SK-N-SH (cell line): ENCODE data around the gene C6orf120. TPM values are rescaled to one million over a fixed set of nuclear protein-coding genes. Genes with fewer than 3 reads are reported as not detected.

Experiments used
- CTCF ChIA-PET: fragments of 300-600, 350-600 bp; formaldehyde crosslinking; extraction: SDS; loops from one replicate; lab custom pipeline; 2021; lab: Yijun Ruan, JAX
- POLR2A ChIA-PET: fragments of 350-600 bp; sonication (Branson Sonifier 250); formaldehyde crosslinking; extraction: SDS; loops from one replicate; lab custom pipeline; 2020; ENCODE audit warnings: antibody characterized with exemption, inconsistent platforms; lab: Yijun Ruan, JAX
- DNase-seq: peaks from one replicate; pipeline ENCODE4 v3.0.0; 2012
- H2AFZ ChIP-seq: fragments of 200-600 bp; sonication (generic); 2 replicates; pipeline ENCODE4 v1.8.1; 2016; ENCODE audit warnings: antibody characterized with exemption, mild to moderate bottlenecking, low read depth
- H3F3A ChIP-seq: fragments of 200-600 bp; sonication (generic); replicated peaks from 2 replicates; pipeline ENCODE3; 2016; ENCODE audit warnings: antibody characterized with exemption, mild to moderate bottlenecking; ENCODE audit not compliant: insufficient read depth
- H3K27ac ChIP-seq, 2 experiments: fragments of 200-500 bp in 1 of 2; fragments of 200-600 bp in 1 of 2; sonication (Bioruptor generic) in 1 of 2; sonication (generic), shearing (Covaris generic) in 1 of 2; 2 replicates each; pipeline versions ENCODE4 v1.5.1 to v1.6.1; 2014 to 2016; ENCODE audit warnings: low read depth in 2 of 2, inconsistent platforms in 1 of 2, low read length in 1 of 2, mild to moderate bottlenecking in 1 of 2, mixed read lengths in 1 of 2
- H3K27me3 ChIP-seq: fragments of 200-600 bp; sonication (generic), shearing (Covaris generic); 2 replicates; pipeline ENCODE4 v1.6.1; 2016; ENCODE audit warnings: mixed run types; ENCODE audit not compliant: insufficient read depth
- H3K36me3 ChIP-seq, 2 experiments: fragments of 200-500 bp in 1 of 2; fragments of 200-600 bp in 1 of 2; sonication (Bioruptor generic) in 1 of 2; sonication (generic) in 1 of 2; replicated peaks in 1 of 2; 2 replicates each; pipeline versions ENCODE3 to v1.5.1; 2014 to 2016; ENCODE audit warnings: low read length in 1 of 2, mild to moderate bottlenecking in 1 of 2; ENCODE audit not compliant: insufficient read depth in 2 of 2, control insufficient read depth in 1 of 2
- H3K4me1 ChIP-seq, 2 experiments: fragments of 200-500 bp in 1 of 2; fragments of 200-600 bp in 1 of 2; sonication (Bioruptor generic) in 1 of 2; sonication (generic), shearing (Covaris generic) in 1 of 2; 2 replicates each; pipeline versions ENCODE4 v1.5.1 to v1.6.1; 2014 to 2016; ENCODE audit warnings: low read depth in 1 of 2, low read length in 1 of 2, mixed run types in 1 of 2; ENCODE audit not compliant: insufficient read depth in 2 of 2, control insufficient read depth in 1 of 2
- H3K4me2 ChIP-seq: fragments of 200-600 bp; sonication (generic), shearing (Covaris generic); 2 replicates; pipeline ENCODE4 v1.6.1; 2017; ENCODE audit warnings: mixed run types
- H3K4me3 ChIP-seq, 2 experiments: fragments of 200-500 bp in 1 of 2; fragments of 200-600 bp in 1 of 2; sonication (Bioruptor generic) in 1 of 2; sonication (generic), shearing (Covaris generic) in 1 of 2; 2 replicates each; pipeline versions ENCODE4 v1.5.1 to v1.8.1; 2014 to 2016; ENCODE audit warnings: low read depth in 2 of 2, inconsistent platforms in 1 of 2, low read length in 1 of 2, mild to moderate bottlenecking in 1 of 2, mixed read lengths in 1 of 2, moderate library complexity in 1 of 2
- H3K79me2 ChIP-seq: fragments of 200-600 bp; sonication (generic); 2 replicates; pipeline ENCODE4 v1.8.1; 2017; ENCODE audit warnings: mild to moderate bottlenecking; ENCODE audit not compliant: insufficient read depth
- H3K9ac ChIP-seq: fragments of 200-600 bp; sonication (generic); 2 replicates; pipeline ENCODE4 v1.6.1; 2017; ENCODE audit warnings: mixed run types
- H3K9me2 ChIP-seq: fragments of 200-600 bp; sonication (generic); 2 replicates; pipeline ENCODE4 v1.6.1; 2017; ENCODE audit warnings: mixed run types
- H3K9me3 ChIP-seq: fragments of 200-600 bp; sonication (generic); 2 replicates; pipeline ENCODE4 v1.6.1; 2017; ENCODE audit warnings: mixed run types, mild to moderate bottlenecking, moderate library complexity
- H4K20me1 ChIP-seq: fragments of 200-600 bp; sonication (generic); 2 replicates; pipeline ENCODE4 v1.6.1; 2017; ENCODE audit warnings: mild to moderate bottlenecking, mixed run types; ENCODE audit not compliant: insufficient read depth
- ELF1 ChIP-seq: IDR thresholded peaks from 2 replicates; pipeline ENCODE4 v1.4.0; 2012
- EZH2phosphoT487 ChIP-seq: fragments of 200-600 bp; sonication (generic); IDR thresholded peaks from 2 replicates; pipeline ENCODE4 v1.6.1; 2017; ENCODE audit warnings: low read depth, mixed run types, mild to moderate bottlenecking, antibody characterized with exemption, moderate library complexity, borderline replicate concordance
- GABPA ChIP-seq: IDR thresholded peaks from 2 replicates; pipeline ENCODE4 v1.4.0; 2012; ENCODE audit warnings: low read depth, mild to moderate bottlenecking
- MEF2A ChIP-seq: IDR thresholded peaks from 2 replicates; pipeline ENCODE4 v1.4.0; 2012; ENCODE audit warnings: low read depth, borderline replicate concordance
- MXI1 ChIP-seq: IDR thresholded peaks from 2 replicates; pipeline ENCODE4 v1.6.1; 2012; ENCODE audit warnings: mild to moderate bottlenecking, low read depth, low read length, improper control_type of control experiment
- PBX3 ChIP-seq: IDR thresholded peaks from 2 replicates; pipeline ENCODE4; 2012
- RXRA ChIP-seq: IDR thresholded peaks from 2 replicates; pipeline ENCODE4 v1.4.0; 2012; ENCODE audit warnings: low read depth, mild to moderate bottlenecking, borderline replicate concordance
- SIN3A ChIP-seq: IDR thresholded peaks from 2 replicates; pipeline ENCODE4 v1.6.1; 2012; ENCODE audit warnings: low read depth, mild to moderate bottlenecking, low read length, moderate library complexity, borderline replicate concordance
- SMC3 ChIP-seq: IDR thresholded peaks from 2 replicates; pipeline ENCODE4 v1.6.1; 2012; ENCODE audit warnings: low read depth, low read length, improper control_type of control experiment
- TCF12 ChIP-seq: IDR thresholded peaks from 2 replicates; pipeline ENCODE4 v1.4.0; 2012
- USF1 ChIP-seq: IDR thresholded peaks from 2 replicates; pipeline ENCODE4 v1.4.0; 2012; ENCODE audit warnings: low read depth, borderline replicate concordance
- YY1 ChIP-seq: IDR thresholded peaks from 2 replicates; pipeline ENCODE4 v1.4.0; 2012; ENCODE audit warnings: low read depth, mild to moderate bottlenecking
- ZBTB33 ChIP-seq: IDR thresholded peaks from 2 replicates; pipeline ENCODE4 v1.4.0; 2012; ENCODE audit warnings: low read depth, borderline replicate concordance
- WGBS: methylation state at CpG from one replicate; pipeline ENCODE4 v1.1.6; 2017; ENCODE audit warnings: low lambda C conversion rate; 5-methylcytosine and 5-hydroxymethylcytosine counted together
- polyA plus RNA-seq, 3 experiments: library from polyadenylated mRNA; depleted of rRNA; stranded (reverse); fragments of >200 nt; gene quantifications; 2 replicates each; pipeline ENCODE4 v1.2.3, GENCODE V29; 2012

Gene C6orf120
- polyA plus RNA-seq, 1 of the 3 experiments (the other 2 are of a cell fraction), result 10.1 TPM

GRCh38 chr6:169714595-169714994 lies 12.7 kb downstream of the C6orf120 start:
- TF ChIP-seq SMC3 (no peak), SIN3A (no peak), ELF1 (no peak), MXI1 (no peak), GABPA (no peak), MEF2A (no peak), PBX3 (no peak), EZH2phosphoT487 (no peak), ZBTB33 (no peak)
- ChIA-PET CTCF (interaction anchor here (0.8 kb wide), 1 partner anchor 12 kb away, joined by 4 read pairs; the partner anchor contains the start of genes C6orf120 and WDR27), POLR2A (interaction anchor here (0.9 kb wide), 1 partner anchor 13 kb away, joined by 3 read pairs; the partner anchor contains the start of genes C6orf120 and WDR27)
- no peak overlapping the region for H3K4me3 ChIP-seq
- peaks cover 32% of the 10 kb centered on the region for H3K79me2 ChIP-seq
- peaks cover 0 to 7% of the 10 kb centered on the region in 2 experiments; a peak in 2 of 4 replicates for H3K4me1 ChIP-seq
- H3K27ac ChIP-seq, result no peak overlapping the region
- DNase-seq, result no peak
- H3K9me2 ChIP-seq, result no peaks in the 10 kb centered on the region
- 94% methylated on average over 9 of the region's 9 CpGs for WGBS
- H3K36me3 ChIP-seq, result peaks cover 67 to 69% of the 10 kb centered on the region in 2 experiments
- H2AFZ ChIP-seq, result no peak overlapping the region
- H4K20me1 ChIP-seq, result peaks cover 9% of the 10 kb centered on the region; the same call in 1 of the 2 replicates
- H3K9me3 ChIP-seq, result no peaks in the 10 kb centered on the region
- H3K9ac ChIP-seq, result no peak overlapping the region
- H3F3A ChIP-seq, result peaks cover 5% of the 10 kb centered on the region
- no peaks in the 10 kb centered on the region for H3K27me3 ChIP-seq
- no peak overlapping the region for H3K4me2 ChIP-seq

GRCh38 chr6:169719117-169719516 lies 17.2 kb downstream of the C6orf120 start:
- Histone ChIP-seq H3K79me2 (peaks cover 72% of the 10 kb centered on the region), H3K4me1 (peaks cover 11 to 15% of the 10 kb centered on the region in 2 experiments; a peak in 3 of 4 replicates), H3K4me2 (no peak overlapping the region), H3K9me3 (no peaks in the 10 kb centered on the region), H3K27me3 (no peaks in the 10 kb centered on the region), H3K9ac (no peak overlapping the region), H3F3A (peaks cover 19% of the 10 kb centered on the region), H3K4me3 (no peak overlapping the region), H3K36me3 (peaks cover 33 to 36% of the 10 kb centered on the region in 2 experiments), H4K20me1 (peaks cover 23% of the 10 kb centered on the region), H3K9me2 (no peaks in the 10 kb centered on the region), H2AFZ (no peak overlapping the region), H3K27ac (no peak overlapping the region)
- ChIA-PET POLR2A (interaction anchor here (0.8 kb wide), 1 partner anchor 14 kb away, joined by 3 read pairs; no protein-coding TSS in a partner anchor), CTCF (interaction anchor here (3.4 to 3.9 kb wide), 2 partner anchors 10 to 16 kb away, joined by 17 to 18 read pairs; partner anchors contain the start of genes C6orf120 and WDR27)
- whole genome bisulfite sequencing, result 72% methylated on average over 4 of the region's 4 CpGs
- DNase-seq, result no peak
- TF ChIP-seq TCF12, result peak; percentile 15; the same call in 1 of the 2 replicates
- TF ChIP-seq RXRA, result no peak
- TF ChIP-seq USF1, result no peak
- TF ChIP-seq YY1, result no peak
